Tibial nerve (tissue), 3 donors: Measurements from ENCODE around the gene KCNH8.

Source experiments
- POLR2A ChIP-seq, 2 donors: fragments of 450-650 bp; IDR thresholded peaks; one replicate each; pipeline ENCODE4 v1.6.1; 2017; ENCODE audit warnings: antibody characterized with exemption in 2 of 2, mild to moderate bottlenecking in 2 of 2, moderate library complexity in 2 of 2
- TF ChIP-seq, protein P1 (sequence below), 5 experiments: fragments of 200-600 bp in 3 of 5; fragments of 450-650 bp in 2 of 5; sonication (generic) in 3 of 5; IDR thresholded peaks; one replicate each; pipeline ENCODE4 v1.5.1; 2016 to 2019; ENCODE audit warnings: antibody characterized with exemption in 5 of 5, mild to moderate bottlenecking in 3 of 5, moderate library complexity in 2 of 5

DNA sequence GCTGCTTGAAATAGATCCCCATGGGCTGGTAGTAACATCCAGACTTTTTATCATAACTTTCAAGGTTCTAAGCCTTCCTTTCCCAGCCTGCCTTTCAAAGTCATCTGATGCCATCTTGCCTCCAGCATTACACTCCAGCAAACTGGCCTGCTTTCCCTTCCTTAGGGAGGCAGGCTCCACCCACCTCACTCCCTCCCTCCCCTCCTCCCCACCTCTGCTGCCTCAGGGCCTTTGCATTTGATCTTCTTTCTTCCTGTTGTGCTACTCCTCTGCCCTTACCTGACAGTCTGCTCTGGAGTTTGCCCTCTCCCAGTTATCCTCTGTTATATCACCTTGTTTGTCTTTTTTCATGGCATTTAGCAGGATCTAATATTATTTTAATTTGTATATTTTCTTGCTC, 319.5 kb downstream of the KCNH8 start:
- TF ChIP-seq, protein P1, sequence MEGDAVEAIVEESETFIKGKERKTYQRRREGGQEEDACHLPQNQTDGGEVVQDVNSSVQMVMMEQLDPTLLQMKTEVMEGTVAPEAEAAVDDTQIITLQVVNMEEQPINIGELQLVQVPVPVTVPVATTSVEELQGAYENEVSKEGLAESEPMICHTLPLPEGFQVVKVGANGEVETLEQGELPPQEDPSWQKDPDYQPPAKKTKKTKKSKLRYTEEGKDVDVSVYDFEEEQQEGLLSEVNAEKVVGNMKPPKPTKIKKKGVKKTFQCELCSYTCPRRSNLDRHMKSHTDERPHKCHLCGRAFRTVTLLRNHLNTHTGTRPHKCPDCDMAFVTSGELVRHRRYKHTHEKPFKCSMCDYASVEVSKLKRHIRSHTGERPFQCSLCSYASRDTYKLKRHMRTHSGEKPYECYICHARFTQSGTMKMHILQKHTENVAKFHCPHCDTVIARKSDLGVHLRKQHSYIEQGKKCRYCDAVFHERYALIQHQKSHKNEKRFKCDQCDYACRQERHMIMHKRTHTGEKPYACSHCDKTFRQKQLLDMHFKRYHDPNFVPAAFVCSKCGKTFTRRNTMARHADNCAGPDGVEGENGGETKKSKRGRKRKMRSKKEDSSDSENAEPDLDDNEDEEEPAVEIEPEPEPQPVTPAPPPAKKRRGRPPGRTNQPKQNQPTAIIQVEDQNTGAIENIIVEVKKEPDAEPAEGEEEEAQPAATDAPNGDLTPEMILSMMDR (IDR thresholded peaks at IDR 0.05) = no peak
- no peak for TF ChIP-seq POLR2A (IDR thresholded peaks at IDR 0.05)
